HG03139 (cell line): ENCODE results near the gene EAF1.
A peak's percentile ranks its signal among the peaks of the same experiment; 100 is the strongest.
"Not testable (repeated sequence)": the region's sequence is repeated elsewhere in the genome, so short reads cannot be mapped to it uniquely, and the experiment has no call there.

Experiments
- ATAC-seq: cut with Tn5 transposase; IDR thresholded peaks from one replicate; pipeline ENCODE4 v1.9.1; 2021; ENCODE audit not compliant: unreplicated experiment

EAF1 gene

DNA sequence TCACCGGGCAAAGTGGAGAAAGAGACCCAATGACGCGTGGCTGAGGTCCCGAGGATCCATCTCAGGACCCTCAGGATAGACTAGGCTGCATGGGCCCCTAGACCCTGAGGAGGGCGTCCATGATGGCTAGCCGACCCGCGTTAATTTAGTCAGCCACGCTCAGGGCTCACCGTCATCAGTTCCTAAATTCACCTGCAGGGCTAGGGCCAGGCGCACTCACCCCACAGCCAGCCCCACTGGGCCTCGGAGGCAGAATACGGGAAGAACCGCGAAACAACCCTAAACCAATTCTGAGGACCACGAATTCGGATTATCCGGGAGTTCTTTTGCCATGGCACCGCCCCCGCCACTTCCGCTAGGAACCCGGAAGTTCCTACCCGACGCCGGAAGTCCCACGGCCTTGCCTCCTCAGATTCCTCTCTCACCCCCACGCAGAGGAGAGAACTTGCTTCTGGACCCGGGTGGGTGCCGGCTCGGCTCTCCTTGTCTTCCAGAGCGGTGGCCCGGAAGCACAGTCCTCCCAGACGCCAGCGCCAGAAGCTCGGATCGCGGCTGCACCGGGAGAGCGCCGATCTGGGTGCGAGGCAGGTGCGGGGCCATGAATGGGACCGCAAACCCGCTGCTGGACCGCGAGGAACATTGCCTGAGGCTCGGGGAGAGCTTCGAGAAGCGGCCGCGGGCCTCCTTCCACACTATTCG is at the start of gene EAF1, which contains the start of gene METTL6:
Gene EAF1, plus strand, starts transcription at position 417 of the 699 bp plus-strand sequence. Its CDS starts 182 bp downstream, at position 599.
Gene METTL6, minus strand, starts transcription at position 363 of the 699 bp plus-strand sequence. CDS start 1,033 bp downstream, outside the sequence.
- peak; percentile 88 for ATAC-seq

DNA sequence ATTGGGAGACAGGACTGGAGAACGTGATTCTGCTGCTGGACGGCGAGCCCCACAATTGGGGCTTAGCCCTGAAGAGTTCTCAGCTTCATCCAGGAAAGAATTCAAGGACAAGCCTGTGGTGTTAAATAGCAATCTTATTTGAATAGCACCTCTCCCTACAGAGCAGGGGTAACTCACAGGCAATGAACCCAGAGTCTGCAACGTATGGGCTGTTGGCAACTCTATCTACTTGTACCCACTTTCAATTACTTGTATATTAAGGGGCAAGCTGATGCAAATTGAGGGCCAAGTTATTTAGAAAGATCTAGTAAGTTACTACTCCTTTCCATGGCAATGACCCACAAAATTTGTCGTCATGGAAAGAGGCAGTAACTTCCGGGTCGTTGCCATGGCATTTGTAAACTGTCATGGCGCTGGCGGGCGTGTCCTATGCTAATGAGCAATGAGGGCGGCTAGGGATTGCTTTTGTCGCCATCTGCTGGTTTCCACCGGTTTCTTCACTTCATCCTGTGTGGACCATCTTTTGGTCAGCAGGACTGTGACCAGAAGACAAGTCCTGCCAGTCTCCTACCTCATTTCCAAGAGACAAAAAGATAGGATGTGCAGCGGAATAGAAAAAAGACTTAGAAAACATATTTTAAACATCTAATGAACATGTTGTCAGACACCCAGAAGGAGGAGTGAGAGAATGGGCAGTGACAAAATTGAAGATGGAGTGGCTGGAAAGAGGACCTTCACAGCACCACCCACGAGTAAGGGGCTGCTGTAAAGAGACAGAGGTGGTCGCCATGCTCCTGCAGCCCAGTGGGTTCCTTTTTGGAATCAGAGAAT is 49.2 kb upstream of the EAF1 start:
- peak; percentile 73 for ATAC-seq

DNA sequence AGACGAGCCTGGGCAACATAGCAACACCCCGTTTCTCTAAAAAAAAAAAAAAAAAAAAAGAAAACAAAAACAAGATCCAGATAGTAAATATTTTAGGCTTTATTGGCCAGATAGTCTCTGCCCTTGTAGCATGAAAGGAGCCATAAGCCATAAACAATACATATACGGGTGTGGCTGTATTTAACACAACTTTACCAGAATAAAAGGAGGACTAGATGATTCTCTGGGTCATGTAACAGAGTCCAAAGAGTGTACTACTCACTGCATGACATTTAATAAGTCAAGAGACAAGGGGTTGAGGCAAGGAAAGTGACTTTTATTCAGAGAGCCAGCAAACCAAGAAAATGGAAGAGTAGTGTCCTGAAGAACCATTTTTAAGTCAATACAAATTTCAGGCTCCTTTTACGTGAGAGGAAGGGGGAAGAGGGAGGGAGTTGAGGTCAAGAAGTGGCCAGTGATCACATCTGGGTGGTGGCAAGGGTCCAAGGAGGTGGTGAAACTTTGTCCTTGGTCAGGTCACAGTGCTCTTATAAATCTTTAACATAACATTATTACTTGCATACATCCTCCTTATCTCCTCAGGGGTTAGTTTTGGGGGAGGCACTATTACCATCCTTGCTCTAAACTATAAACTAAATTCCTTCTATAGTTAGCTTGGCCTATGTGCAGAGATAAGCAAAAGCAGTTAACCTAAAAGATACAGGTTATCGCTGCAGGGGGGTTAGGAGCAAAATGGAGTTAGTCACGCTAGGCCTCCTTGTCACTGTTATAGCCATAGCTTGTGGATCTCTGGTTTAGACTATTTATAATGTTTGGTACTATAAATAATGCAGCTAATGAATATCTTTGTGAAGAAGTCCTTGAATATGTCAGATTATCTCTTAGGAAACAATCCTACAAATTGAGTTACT is 46.2 kb upstream of the EAF1 start:
- ATAC-seq: no peak

DNA sequence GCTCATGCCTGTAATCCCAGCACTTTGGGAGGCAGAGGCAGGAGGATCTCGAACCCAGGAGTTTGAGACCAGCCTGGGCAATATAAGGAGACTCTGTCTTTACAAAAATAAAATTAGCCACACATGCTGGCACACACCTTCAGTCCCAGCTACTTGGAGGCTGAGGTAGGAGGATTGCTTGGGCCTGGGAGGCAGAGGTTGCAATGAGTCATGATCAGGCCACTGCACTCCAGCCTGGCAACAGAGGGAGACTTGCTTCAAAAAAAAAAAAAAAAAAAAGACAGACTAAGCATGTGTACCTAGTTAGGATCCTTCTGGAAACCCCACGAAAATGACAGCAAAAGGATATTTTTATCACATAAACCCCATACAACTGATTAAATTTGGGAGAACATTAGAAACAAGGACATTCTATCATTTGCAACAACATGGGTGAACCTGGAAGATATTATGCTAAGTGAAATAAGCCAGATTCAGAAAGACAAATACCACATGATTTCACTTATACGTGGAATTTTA is 44.9 kb upstream of the EAF1 start:
- no peak for ATAC-seq

DNA sequence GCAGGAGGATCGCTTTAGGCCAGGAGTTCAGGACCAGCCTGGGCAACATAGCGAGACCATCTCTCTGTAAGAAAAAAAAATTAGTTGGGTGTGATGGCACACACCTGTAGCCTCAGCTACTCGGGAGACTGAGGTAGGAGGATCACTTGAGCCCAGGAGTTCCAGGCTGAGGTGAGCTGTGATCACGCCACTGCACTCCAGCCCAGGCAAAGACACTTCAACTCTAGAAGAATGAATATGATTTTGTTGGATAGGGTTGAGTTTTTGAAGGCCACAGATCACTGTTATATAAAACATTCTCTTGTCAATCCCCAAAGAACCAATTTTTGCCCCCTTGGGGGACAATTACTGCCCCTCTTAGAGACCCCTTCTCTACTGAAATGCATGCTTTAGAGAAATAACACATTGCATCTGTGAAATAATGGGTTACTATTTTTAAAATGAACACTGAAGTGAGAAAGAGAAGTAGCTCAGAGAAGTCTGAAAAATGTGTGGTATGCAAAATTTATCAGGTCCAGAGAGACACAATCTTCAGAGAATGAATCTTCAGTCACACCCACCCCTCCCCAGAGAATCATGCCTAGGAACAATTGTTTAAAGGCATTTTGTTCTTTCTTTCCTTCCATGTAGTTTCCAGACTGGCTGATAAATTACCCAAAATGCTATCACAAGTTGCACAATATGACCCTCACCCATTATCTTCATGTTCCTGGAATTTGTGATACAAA is 42.7 kb upstream of the EAF1 start:
- peak; percentile 83 for ATAC-seq

DNA sequence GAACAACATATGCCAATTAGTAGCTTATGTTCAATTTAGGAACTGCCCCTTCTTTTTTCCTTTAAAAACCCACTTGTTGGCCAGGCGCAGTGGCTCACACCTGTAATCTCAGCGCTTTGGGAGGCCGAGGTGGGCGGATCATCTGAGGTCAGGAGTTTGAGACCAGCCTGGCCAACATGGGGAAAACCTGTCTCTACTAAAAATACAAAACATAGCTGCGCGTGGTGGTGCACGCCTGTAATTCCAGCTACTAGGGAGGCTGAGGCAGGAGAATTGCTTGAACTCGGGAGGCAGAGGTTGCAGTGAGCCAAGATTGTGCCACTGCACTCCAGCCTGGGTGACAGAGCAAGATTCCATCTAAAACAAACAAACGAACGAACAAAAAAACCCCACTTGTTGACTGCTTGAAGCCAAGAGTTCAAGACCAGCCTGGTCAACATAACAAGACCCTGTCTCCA is 42.1 kb upstream of the EAF1 start:
- not testable (repeated sequence) for ATAC-seq

DNA sequence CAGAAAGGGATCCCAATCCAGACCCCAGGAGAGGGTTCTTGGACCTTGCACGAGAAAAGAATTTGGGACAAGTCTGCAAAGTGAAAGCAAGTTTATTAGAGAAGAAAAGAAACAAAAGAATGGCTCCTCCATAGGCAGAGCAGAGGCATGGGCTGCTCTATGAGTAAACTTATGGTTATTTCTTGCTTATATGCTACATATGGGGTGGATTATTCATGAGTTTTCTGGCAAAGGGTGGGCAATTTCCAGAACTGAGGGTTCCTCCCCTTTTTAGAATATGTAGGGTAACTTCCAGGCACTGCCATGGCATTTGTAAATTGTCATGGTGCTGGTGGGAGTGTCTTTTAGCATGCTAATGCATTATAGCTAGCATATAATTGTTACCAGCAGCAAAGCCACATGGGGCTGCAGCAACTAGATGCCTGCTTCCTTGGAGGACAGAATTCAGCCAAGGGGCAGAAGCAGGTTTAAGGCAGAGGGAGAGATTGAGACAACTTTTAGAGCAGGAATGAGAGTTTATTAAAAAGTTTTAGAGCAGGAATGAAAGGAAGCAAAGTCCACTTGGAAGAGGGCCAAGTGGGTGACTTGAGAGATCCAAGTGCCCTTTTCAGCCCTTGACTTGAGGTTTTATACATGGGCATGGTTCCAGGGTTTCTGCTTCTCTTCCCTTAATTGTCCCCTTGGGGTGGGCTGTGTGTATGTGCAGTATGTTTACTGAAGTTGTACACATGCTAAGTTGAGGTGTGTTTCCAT is 41.3 kb upstream of the EAF1 start:
- ATAC-seq: no peak

DNA sequence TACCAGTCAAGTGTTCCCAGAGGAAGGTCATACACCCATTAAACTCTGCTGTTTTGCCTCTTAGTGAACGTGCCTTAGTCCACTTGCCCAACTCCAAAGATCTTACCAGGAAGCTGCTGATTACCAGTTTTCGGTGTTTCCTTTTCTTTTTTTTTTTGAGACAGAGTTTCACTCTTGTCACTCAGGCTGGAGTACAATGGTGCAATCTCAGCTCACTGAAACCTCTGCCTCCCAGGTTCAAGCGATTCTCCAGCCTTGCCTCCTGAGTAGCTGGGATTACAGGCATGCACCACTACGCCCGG is 40.8 kb upstream of the EAF1 start:
- not testable (repeated sequence) for ATAC-seq

DNA sequence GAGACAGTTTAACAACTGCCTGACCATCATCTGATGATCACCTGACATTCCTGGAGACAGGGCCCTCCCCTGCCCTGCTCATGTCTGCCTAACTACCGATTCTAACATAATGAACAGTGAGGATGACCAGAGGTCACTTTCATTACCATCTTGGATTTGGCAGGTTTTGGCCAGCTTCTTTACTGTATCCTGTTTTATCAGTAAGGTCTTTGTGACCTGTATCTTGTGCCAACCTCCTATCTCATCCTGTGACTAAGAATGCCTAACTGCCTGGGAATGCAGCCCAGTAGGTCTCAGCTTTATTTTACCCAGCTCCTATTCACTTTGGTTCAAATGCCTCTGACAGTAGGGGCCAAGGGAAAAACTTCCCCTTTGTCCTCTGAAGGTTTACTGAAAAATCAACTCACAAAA is 40.2 kb upstream of the EAF1 start:
- no peak for ATAC-seq

DNA sequence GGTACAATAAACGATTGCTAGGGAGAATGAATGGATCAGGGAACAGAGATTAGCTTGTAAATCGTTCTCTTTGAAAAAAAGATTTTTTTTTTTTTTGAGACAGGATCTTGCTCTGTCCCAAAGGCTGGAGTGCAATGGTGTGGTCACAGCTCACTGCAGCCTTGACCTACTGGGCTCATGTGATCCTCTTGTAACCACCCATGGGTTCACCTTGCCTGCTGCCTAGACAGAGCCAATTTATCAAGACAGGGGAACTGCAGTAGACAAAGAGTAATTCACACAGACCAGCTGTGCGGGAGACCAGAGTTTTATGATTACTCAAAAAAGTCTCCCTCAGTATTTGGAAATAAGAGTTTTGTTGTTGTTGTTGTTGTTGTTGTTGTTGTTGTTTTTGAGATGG is 39.7 kb upstream of the EAF1 start:
- no peak for ATAC-seq

DNA sequence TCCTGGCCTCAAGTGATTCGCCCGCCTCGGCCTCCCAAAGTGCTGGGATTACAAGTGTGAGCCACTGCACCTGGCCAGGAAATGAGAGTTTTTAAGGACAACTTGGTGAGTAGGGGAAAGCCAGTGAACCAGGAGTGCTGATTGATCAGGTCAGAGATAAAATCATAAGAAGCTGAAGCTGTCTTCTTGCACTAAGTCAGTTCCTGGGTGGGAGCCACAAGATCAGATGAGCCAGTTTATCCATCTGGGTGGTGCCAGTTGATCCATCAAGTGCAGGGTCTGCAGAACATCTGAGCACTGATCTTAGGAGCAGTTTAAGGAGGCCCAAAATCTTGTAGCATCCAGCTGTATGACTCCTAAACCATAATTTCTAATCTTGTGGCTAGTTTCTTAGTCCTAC is 39.1 kb upstream of the EAF1 start:
- ATAC-seq: not testable (repeated sequence)

DNA sequence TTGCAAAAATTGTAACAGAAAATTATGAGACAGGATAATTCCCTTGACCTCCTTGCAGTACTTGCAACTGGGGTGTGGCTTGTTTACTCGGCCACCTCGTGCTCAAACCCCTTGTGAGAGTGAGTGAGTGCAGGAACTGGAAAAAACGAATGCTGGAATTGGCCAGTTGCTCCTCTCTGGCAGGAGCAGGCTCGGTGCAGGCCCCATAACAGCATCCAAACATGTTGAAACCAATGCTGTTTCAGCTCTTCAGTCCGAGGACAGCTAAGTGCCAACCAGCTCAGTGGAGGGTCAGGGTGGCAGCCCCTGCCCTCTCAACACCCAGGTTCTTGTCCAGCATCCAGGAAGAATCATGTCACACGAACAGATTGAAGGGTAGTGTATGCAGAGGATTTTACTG is 36.9 kb upstream of the EAF1 start:
- no peak for ATAC-seq

DNA sequence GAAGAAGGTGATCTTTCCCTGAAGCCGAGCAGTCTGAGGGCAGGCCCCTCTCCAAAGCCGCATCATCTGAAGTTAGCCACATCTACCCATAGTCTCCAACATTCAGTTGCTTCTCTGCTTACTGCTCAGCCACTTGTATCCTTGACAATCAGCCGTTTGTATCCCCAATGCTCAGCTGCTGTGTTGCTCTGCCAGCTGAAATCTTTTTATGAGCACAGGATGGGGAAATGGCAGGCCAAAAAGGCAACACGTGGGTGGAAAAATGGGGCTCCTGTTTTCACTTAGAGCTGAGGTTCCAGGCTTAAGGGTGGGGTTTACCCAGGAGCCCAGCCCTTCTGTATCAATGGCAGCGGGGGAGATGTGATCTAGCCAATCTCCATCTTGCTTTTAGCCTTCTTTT is 36.4 kb upstream of the EAF1 start:
- no peak for ATAC-seq

DNA sequence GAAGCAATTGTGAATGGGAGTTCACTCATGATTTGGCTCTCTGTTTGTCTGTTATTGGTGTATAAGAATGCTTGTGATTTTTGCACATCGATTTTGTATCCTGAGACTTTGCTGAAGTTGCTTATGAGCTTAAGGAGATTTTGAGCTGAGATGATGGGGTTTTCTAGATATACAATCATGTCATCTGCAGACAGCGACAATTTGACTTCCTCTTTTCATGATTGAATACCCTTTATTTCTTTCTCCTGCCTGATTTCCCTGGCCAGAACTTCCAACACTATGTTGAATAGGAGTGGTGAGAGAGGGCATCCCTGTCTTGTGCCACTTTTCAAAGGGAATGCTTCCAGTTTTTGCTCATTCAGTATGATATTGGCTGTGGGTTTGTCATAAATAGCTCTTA is 34.1 kb upstream of the EAF1 start:
- not testable (repeated sequence) for ATAC-seq

DNA sequence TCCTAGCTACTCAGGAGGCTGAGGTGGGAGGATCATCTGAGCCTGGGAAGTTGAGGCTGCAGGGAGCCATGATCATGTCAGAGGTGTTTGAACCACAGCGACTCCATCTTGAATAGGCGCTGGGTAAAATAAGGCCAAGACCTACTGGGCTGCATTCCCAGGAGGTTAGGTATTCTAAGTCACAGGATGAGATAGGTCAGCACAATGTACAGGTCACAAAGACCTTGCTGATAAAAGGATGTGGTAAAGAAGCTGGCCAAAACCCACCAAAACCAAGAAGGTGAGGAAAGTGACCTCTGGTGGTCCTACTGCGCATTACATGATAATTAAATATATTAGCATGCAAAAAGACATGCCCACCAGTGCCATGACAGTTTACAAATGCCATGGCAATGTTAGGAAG is 28.7 kb upstream of the EAF1 start:
- not testable (repeated sequence) for ATAC-seq

DNA sequence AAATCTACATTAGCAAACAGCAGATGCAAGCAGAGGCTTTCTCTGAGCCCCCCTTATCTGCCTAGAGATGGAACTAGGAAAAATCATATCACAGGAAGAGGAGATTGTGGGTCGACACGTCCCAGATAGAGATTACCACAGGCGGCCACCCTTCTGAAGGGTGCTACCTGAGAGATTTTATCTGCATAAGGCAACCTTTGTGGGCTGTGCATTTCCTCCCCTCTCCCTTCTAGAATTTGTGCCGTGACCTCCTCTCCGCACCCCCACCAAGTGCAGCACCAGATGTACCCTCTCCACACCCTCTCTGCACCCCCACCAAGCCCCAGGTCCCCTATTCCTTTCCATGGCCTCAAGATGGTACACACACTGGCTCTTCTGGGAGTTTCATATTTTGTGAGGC is 27.4 kb upstream of the EAF1 start:
- no peak for ATAC-seq

DNA sequence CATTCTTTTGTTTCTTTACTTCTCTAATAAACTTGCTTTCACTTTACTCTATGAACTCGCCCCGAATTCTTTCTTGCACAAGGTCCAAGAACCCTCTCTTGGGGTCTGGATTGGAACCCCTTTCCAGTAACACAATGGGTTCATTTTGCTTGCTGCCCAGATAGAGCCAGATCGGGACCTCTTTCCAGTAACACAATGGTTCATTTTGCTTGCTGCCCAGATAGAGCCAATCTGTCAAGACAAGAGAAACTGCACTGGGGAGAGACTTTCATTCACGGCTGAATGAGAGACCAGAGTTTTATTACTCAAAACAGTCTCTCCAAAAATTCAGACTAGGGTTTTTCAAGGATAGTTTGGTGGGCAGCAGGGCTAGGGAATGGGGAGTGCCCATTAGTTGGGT is 25.5 kb upstream of the EAF1 start:
- no peak for ATAC-seq

DNA sequence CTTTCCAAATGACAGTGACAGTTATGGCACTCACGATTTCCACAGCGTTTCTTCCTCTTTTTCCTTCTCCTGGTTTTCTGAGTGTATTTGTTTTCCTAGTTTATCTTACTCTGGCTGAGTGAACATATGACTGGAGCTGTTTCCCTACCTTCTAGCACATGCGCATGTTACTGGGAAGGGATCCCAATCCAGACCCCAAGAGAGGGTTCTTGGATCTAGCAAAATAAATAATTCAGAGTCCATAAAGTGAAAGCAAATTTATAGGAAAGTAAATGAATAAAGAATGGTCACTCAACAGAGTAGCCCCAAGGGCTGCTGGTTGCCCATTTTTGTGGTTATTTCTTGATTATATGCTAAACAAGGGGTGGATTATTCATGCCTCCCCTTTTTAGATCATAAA is 23.9 kb upstream of the EAF1 start:
- ATAC-seq: no peak

DNA sequence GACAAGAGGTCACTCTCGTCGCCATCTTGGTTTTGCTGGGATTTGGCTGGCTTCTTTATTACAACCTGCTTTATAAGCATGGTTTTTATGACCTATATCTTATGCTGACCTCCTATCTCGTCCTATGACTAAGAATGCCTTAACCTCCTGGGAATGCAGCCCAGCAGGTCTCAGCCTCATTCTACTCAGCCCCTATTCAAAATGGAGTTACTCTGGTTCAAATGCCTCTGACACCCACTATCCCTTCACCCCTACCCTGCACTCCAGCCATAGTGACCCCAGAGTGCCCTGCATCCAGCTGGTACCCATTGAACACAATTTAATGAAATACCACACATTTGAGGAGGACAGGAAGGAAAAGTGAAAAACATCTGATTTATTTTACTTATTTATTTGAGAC is 23.4 kb upstream of the EAF1 start:
- ATAC-seq: no peak

DNA sequence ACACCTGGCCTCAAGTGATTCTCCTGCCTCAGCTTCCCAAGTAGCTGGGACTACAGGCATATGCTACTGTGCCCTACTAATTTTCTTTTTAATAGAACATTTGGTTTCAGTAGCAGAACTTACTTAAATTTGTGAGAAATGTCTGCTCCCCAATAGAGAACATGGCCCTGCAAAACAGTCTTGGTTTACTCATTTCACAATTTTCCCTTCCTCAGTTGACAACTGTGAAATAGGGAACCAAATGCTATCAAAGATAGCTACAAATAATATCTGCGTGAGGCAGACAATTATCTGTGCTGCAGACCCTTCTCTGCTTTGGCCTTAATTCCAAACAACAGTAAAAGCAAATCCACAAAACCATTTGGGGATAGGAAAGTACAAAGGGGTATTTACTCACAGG is 22.6 kb upstream of the EAF1 start:
- ATAC-seq: no peak
